Keratinocyte (primary cell): ENCODE results near the gene RMC1.

Experiments
- EZH2 ChIP-seq: IDR thresholded peaks from one replicate; pipeline ENCODE4 v1.6.1; 2012; ENCODE audit warnings: inconsistent platforms, mild to moderate bottlenecking, low read length, moderate library complexity
- TF ChIP-seq, protein P1 (sequence below), 3 experiments: IDR thresholded peaks in 1 of 3; conservative IDR thresholded peaks in 1 of 3; optimal IDR thresholded peaks in 1 of 3; 2 replicates in 2 of 3; 3 replicates in 1 of 3; pipeline versions ENCODE3 to v1.5.1; 2011; ENCODE audit warnings: low read length in 3 of 3, mild to moderate bottlenecking in 3 of 3, moderate library complexity in 2 of 3, control low read depth in 1 of 3, inconsistent platforms in 1 of 3; ENCODE audit not compliant: insufficient read depth in 2 of 3; ENCODE audit errors: extremely low read depth in 1 of 3

DNA sequence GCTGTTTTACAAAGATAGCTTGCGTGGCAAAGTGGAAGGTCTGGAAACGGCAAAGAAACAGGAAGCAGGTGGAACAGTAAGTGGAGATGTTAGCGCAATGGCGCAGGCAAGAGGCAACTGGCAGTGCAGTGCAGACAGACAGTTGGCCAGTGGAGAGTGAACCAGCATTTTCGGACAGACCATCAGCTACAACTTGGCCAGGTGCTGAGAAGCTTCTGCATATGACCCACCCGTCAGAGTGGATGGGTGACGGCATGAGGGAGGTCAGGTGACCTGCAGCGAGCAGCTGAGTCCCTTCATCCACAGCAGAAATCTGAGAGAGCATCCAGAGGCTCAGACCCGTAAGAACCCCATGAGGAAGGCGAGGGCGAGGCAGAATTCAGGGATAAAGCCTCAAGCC, 49.2 kb downstream of the RMC1 start:
- TF ChIP-seq, protein P1, sequence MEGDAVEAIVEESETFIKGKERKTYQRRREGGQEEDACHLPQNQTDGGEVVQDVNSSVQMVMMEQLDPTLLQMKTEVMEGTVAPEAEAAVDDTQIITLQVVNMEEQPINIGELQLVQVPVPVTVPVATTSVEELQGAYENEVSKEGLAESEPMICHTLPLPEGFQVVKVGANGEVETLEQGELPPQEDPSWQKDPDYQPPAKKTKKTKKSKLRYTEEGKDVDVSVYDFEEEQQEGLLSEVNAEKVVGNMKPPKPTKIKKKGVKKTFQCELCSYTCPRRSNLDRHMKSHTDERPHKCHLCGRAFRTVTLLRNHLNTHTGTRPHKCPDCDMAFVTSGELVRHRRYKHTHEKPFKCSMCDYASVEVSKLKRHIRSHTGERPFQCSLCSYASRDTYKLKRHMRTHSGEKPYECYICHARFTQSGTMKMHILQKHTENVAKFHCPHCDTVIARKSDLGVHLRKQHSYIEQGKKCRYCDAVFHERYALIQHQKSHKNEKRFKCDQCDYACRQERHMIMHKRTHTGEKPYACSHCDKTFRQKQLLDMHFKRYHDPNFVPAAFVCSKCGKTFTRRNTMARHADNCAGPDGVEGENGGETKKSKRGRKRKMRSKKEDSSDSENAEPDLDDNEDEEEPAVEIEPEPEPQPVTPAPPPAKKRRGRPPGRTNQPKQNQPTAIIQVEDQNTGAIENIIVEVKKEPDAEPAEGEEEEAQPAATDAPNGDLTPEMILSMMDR (optimal IDR thresholded peaks at IDR 0.05 in 1 of 3, IDR thresholded peaks at IDR 0.05 in 1 of 3, conservative IDR thresholded peaks at IDR 0.05 in 1 of 3; ENCODE audit: extremely low read depth in 1 of 3, insufficient read depth in 2 of 3, low read length in 3 of 3), result no peak
- TF ChIP-seq EZH2, result no peak
